ENCODE data around the gene AKAP13. TPM values are rescaled to one million over a fixed set of nuclear protein-coding genes. Genes with fewer than 3 reads are reported as not detected.

Gene AKAP13
- total and polyA plus RNA-seq, 2 of the 8 experiments (the other 6 are each of a cell fraction or from before 2014, with no cell fraction given), result 14.0 to 46.2 TPM

DNA sequence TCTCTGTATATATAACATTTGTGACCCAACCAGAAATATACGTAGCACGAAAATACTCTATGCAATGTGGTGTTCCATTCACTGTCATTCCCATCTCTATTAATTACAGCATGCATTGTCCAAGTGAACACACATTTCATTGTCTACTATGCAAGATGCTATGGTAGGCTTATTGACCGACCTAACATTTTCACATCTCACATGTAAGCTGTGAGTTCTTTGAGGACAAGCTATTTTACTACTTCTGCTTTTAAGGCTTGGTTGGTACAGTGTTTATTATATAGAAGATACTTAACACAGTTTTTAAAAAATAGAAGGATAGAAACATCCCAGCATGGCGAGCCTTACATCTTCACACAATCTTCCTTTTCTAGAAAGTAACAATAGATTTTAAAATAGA, 249.9 kb downstream of the AKAP13 start:
- WGBS, 2 experiments (ENCODE audit: extremely low coverage in 1 of 2, insufficient coverage in 1 of 2, insufficient read length in 1 of 2, insufficient replicate concordance in 2 of 2, low coverage in 1 of 2, low lambda C conversion rate in 2 of 2, missing lambda C conversion rate in 1 of 2), result 87% methylated on average over 4 of the region's 4 CpGs; no CpG with 5 or more reads in 1 of the 2 experiments
- H3K36me3 ChIP-seq (ENCODE audit: control insufficient read depth in 2 of 4, insufficient read depth in 4 of 4, low read length in 3 of 4), result no peaks in the 10 kb centered on the region

More for the DNA sequence above, 249.9 kb downstream of the AKAP13 start:
- no peak overlapping the region for H2BK20ac ChIP-seq (ENCODE audit: low read length)
- H3K23ac ChIP-seq (ENCODE audit: insufficient read length), result no peak overlapping the region
- no peak overlapping the region for H2BK5ac ChIP-seq (ENCODE audit: low read depth, low read length)
- H3K56ac ChIP-seq (replicated peaks; ENCODE audit: insufficient read length, low read depth, low read length), result no peak overlapping the region
- POLR2A ChIA-PET (ENCODE audit: partially characterized antibody), result no interaction called here
- CTCF ChIA-PET (ENCODE audit: partially characterized antibody), result interaction anchor here (1.4 kb wide), 1 partner anchor 14 kb away, joined by 3 read pairs; no protein-coding TSS in a partner anchor
- H3K27me3 ChIP-seq (replicated peaks in 1 of 4; ENCODE audit: control insufficient read depth in 3 of 4, extremely low read depth in 1 of 4, insufficient read depth in 3 of 4, low read length in 3 of 4), result no peaks in the 10 kb centered on the region
- H2BK120ac ChIP-seq (replicated peaks; ENCODE audit: low read depth, low read length), result no peak overlapping the region
- no peak overlapping the region for H4K91ac ChIP-seq (replicated peaks; ENCODE audit: insufficient read length, low read length)
- TF ChIP-seq HDAC2 (IDR thresholded peaks at IDR 0.05; ENCODE audit: borderline replicate concordance in 1 of 2, low read depth in 2 of 2, low read length in 2 of 2) (no peak), CEBPB (IDR thresholded peaks at IDR 0.05; ENCODE audit: low read depth, low read length) (no peak), POU5F1 (IDR thresholded peaks at IDR 0.05; ENCODE audit: low read depth, low read length) (no peak), TCF12 (IDR thresholded peaks at IDR 0.05; ENCODE audit: low read depth, low read length) (no peak), KDM5A (IDR thresholded peaks at IDR 0.05; ENCODE audit: low read length) (no peak), RXRA (IDR thresholded peaks at IDR 0.05; ENCODE audit: insufficient read depth, low read depth, low read length) (no peak), SUZ12 (IDR thresholded peaks at IDR 0.05; ENCODE audit: low read length) (no peak), ZNF274 (IDR thresholded peaks at IDR 0.05; ENCODE audit: borderline replicate concordance, extremely low read depth, low read length) (no peak), PHF8 (conservative IDR thresholded peaks at IDR 0.05; ENCODE audit: low read depth, low read length) (no peak), TEAD4 (IDR thresholded peaks at IDR 0.05; ENCODE audit: low read depth, low read length) (no peak), HDAC6 (IDR thresholded peaks at IDR 0.05; ENCODE audit: low read depth, low read length) (no peak)
- H3K4me1 ChIP-seq (replicated peaks in 1 of 4; ENCODE audit: control insufficient read depth in 3 of 4, insufficient read depth in 4 of 4, low read length in 3 of 4), result no peaks in the 10 kb centered on the region
- H3K23me2 ChIP-seq (ENCODE audit: low read depth, low read length), result peaks cover 2% of the 10 kb centered on the region; the same call in 1 of the 2 replicates
- H2AK5ac ChIP-seq (ENCODE audit: low read depth, low read length), result no peak overlapping the region
- no peak overlapping the region for H3K18ac ChIP-seq (ENCODE audit: extremely low read depth, low read length)
- FAIRE-seq (no peak), DNase-seq (ENCODE audit: low read depth in 1 of 2, low spot score in 2 of 2) (no peak)
- H3K4me3 ChIP-seq (ENCODE audit: extremely low read depth in 1 of 4, insufficient read depth in 2 of 4, low read depth in 3 of 4, low read length in 4 of 4), result no peak overlapping the region
- H3K27ac ChIP-seq (ENCODE audit: low read depth, low read length), result no peak overlapping the region
- no peak overlapping the region for H2BK15ac ChIP-seq (ENCODE audit: low read length)
- no peak overlapping the region for H2AFZ ChIP-seq (ENCODE audit: low read length)
- no peaks in the 10 kb centered on the region for H3K79me1 ChIP-seq (ENCODE audit: low read depth, low read length)
- H4K8ac ChIP-seq (ENCODE audit: extremely low read depth, insufficient read depth, low read length), result no peak overlapping the region
- H3K79me2 ChIP-seq (ENCODE audit: control insufficient read depth in 1 of 2, insufficient read depth in 2 of 2, low read length in 2 of 2), result no peaks in the 10 kb centered on the region
- H2BK12ac ChIP-seq (ENCODE audit: low read depth, low read length), result no peak overlapping the region
- H3K9me3 ChIP-seq (ENCODE audit: insufficient read depth in 2 of 2, low read depth in 1 of 2, low read length in 1 of 2), result no peaks in the 10 kb centered on the region
- H3K4me2 ChIP-seq (ENCODE audit: insufficient read depth in 1 of 2, low read depth in 2 of 2, low read length in 2 of 2), result no peak overlapping the region
- H4K20me1 ChIP-seq (replicated peaks in 1 of 2; ENCODE audit: control insufficient read depth in 1 of 2, insufficient read depth in 2 of 2, low read length in 2 of 2), result no peaks in the 10 kb centered on the region
- H4K5ac ChIP-seq (ENCODE audit: insufficient read length, low read depth, low read length), result no peak overlapping the region
- no peak overlapping the region for H3K9ac ChIP-seq (replicated peaks in 1 of 4; ENCODE audit: extremely low read depth in 1 of 4, low read depth in 3 of 4, low read length in 3 of 4)
- H3K14ac ChIP-seq (ENCODE audit: insufficient read length), result no peak overlapping the region
- no peak overlapping the region for H3K4ac ChIP-seq (replicated peaks; ENCODE audit: insufficient read length, low read depth, low read length)

Measured in H1 (cell line).